SJCRH30 (cell line): ENCODE measurements around the gene CACNA1E. TPM values are rescaled to one million over a fixed set of nuclear protein-coding genes. Genes with fewer than 3 reads are reported as not detected.

Experiments
- DNase-seq, 2 experiments: peaks; one replicate each; pipeline ENCODE4 v3.0.0-alpha.2; 2015 to 2020
- H3K27ac ChIP-seq: fragments of 250-450 bp; sonication (Bioruptor Pico); 2 replicates; pipeline ENCODE4 v1.5.1; 2020; ENCODE audit warnings: mild to moderate bottlenecking, moderate library complexity
- H3K27me3 ChIP-seq: fragments of 250-450 bp; sonication (Bioruptor Pico); 2 replicates; pipeline ENCODE4 v1.5.1; 2020; ENCODE audit warnings: mild to moderate bottlenecking, moderate library complexity
- H3K36me3 ChIP-seq: fragments of 250-450 bp; sonication (Bioruptor Pico); 2 replicates; pipeline ENCODE4 v1.5.1; 2020; ENCODE audit warnings: mild to moderate bottlenecking, moderate library complexity
- H3K4me1 ChIP-seq: fragments of 250-450 bp; sonication (Bioruptor Pico); 2 replicates; pipeline ENCODE4 v1.5.1; 2020; ENCODE audit warnings: mild to moderate bottlenecking, moderate library complexity
- H3K4me3 ChIP-seq: fragments of 250-450 bp; sonication (Bioruptor Pico); 2 replicates; pipeline ENCODE4 v1.5.1; 2020; ENCODE audit warnings: mild to moderate bottlenecking, moderate library complexity
- H3K9me3 ChIP-seq: fragments of 250-450 bp; sonication (Bioruptor Pico); replicated peaks from 2 replicates; pipeline ENCODE4 v1.5.1; 2020; ENCODE audit warnings: mild to moderate bottlenecking, moderate library complexity
- total RNA-seq: library from RNA; depleted of rRNA; stranded (reverse); fragments of >200 nt; shearing (Covaris generic); gene quantifications from 2 replicates; pipeline ENCODE4 v1.2.3, GENCODE V29; 2014

Gene CACNA1E
- total RNA-seq, 1 experiment from 2014 or later, result 0.02 TPM

GRCh38 chr1:181558416-181558815, 75.1 kb downstream of the CACNA1E start:
- no peak for DNase-seq
- no peaks in the 10 kb centered on the region for H3K4me1 ChIP-seq
- H3K9me3 ChIP-seq, result no peaks in the 10 kb centered on the region
- H3K4me3 ChIP-seq, result no peak overlapping the region
- no peaks in the 10 kb centered on the region for H3K36me3 ChIP-seq
- no peaks in the 10 kb centered on the region for H3K27me3 ChIP-seq
- H3K27ac ChIP-seq, result no peak overlapping the region

- Histone ChIP-seq H3K36me3 (no peaks in the 10 kb centered on the region), H3K4me3 (no peak overlapping the region), H3K27me3 (no peaks in the 10 kb centered on the region), H3K9me3 (no peaks in the 10 kb centered on the region), H3K27ac (no peak overlapping the region), H3K4me1 (no peaks in the 10 kb centered on the region)
- no peak for DNase-seq
These were observed 75.8 kb downstream of the CACNA1E start for GRCh38 chr1:181559142-181559541.

GRCh38 chr1:181562395-181562794, 79.1 kb downstream of the CACNA1E start:
- no peaks in the 10 kb centered on the region for H3K4me1 ChIP-seq
- no peaks in the 10 kb centered on the region for H3K27me3 ChIP-seq
- H3K9me3 ChIP-seq, result no peaks in the 10 kb centered on the region
- no peak for DNase-seq
- no peak overlapping the region for H3K4me3 ChIP-seq
- H3K36me3 ChIP-seq, result no peaks in the 10 kb centered on the region
- no peak overlapping the region for H3K27ac ChIP-seq

- H3K9me3 ChIP-seq, result no peaks in the 10 kb centered on the region
- H3K27ac ChIP-seq, result no peak overlapping the region
- H3K27me3 ChIP-seq, result no peaks in the 10 kb centered on the region
- DNase-seq, result no peak
- H3K36me3 ChIP-seq, result no peaks in the 10 kb centered on the region
- no peaks in the 10 kb centered on the region for H3K4me1 ChIP-seq
- no peak overlapping the region for H3K4me3 ChIP-seq
These were observed 85.4 kb downstream of the CACNA1E start for GRCh38 chr1:181568736-181569135.

GRCh38 chr1:181577475-181577874, 94.2 kb downstream of the CACNA1E start:
- Histone ChIP-seq H3K4me1 (no peaks in the 10 kb centered on the region), H3K9me3 (no peaks in the 10 kb centered on the region), H3K36me3 (no peaks in the 10 kb centered on the region), H3K27me3 (no peaks in the 10 kb centered on the region), H3K27ac (no peak overlapping the region), H3K4me3 (no peak overlapping the region)
- DNase-seq, result no peak

- Histone ChIP-seq H3K4me1 (no peaks in the 10 kb centered on the region), H3K4me3 (no peak overlapping the region)
- no peak for DNase-seq
These were observed 100.3 kb downstream of the CACNA1E start for GRCh38 chr1:181583598-181583997.

GRCh38 chr1:181587870-181588438, 104.6 kb downstream of the CACNA1E start:
- DNase-seq, result no peak
- Histone ChIP-seq H3K36me3 (no peaks in the 10 kb centered on the region), H3K27me3 (no peaks in the 10 kb centered on the region), H3K4me3 (no peak overlapping the region), H3K4me1 (no peaks in the 10 kb centered on the region), H3K9me3 (no peaks in the 10 kb centered on the region), H3K27ac (no peak overlapping the region)

More at GRCh38 chr1:181583598-181583997, 100.3 kb downstream of the CACNA1E start:
- Histone ChIP-seq H3K27ac (no peak overlapping the region), H3K27me3 (no peaks in the 10 kb centered on the region), H3K9me3 (no peaks in the 10 kb centered on the region), H3K36me3 (no peaks in the 10 kb centered on the region)

- no peak for DNase-seq
- Histone ChIP-seq H3K27me3 (no peaks in the 10 kb centered on the region), H3K36me3 (no peaks in the 10 kb centered on the region), H3K9me3 (no peaks in the 10 kb centered on the region), H3K27ac (no peak overlapping the region), H3K4me1 (no peaks in the 10 kb centered on the region), H3K4me3 (no peak overlapping the region)
These were observed 105.3 kb downstream of the CACNA1E start for GRCh38 chr1:181588631-181589030.

- Histone ChIP-seq H3K27me3 (no peaks in the 10 kb centered on the region), H3K4me1 (no peaks in the 10 kb centered on the region), H3K9me3 (no peaks in the 10 kb centered on the region), H3K36me3 (no peaks in the 10 kb centered on the region), H3K27ac (no peak overlapping the region), H3K4me3 (no peak overlapping the region)
- DNase-seq, result no peak
These were observed 109.0 kb downstream of the CACNA1E start for GRCh38 chr1:181592255-181592859.

GRCh38 chr1:181593042-181593441, 109.7 kb downstream of the CACNA1E start:
- no peak for DNase-seq
- H3K27ac ChIP-seq, result no peak overlapping the region
- H3K4me3 ChIP-seq, result no peak overlapping the region
- no peaks in the 10 kb centered on the region for H3K36me3 ChIP-seq
- no peaks in the 10 kb centered on the region for H3K27me3 ChIP-seq
- H3K9me3 ChIP-seq, result no peaks in the 10 kb centered on the region
- H3K4me1 ChIP-seq, result no peaks in the 10 kb centered on the region

GRCh38 chr1:181594553-181594952, 111.2 kb downstream of the CACNA1E start:
- no peaks in the 10 kb centered on the region for H3K9me3 ChIP-seq
- no peaks in the 10 kb centered on the region for H3K4me1 ChIP-seq

GRCh38 chr1:181595234-181595633, 111.9 kb downstream of the CACNA1E start:
- DNase-seq, result no peak
- Histone ChIP-seq H3K4me3 (no peak overlapping the region), H3K27me3 (no peaks in the 10 kb centered on the region), H3K4me1 (no peaks in the 10 kb centered on the region), H3K9me3 (no peaks in the 10 kb centered on the region), H3K27ac (no peak overlapping the region), H3K36me3 (no peaks in the 10 kb centered on the region)

More at GRCh38 chr1:181594553-181594952, 111.2 kb downstream of the CACNA1E start:
- DNase-seq, result no peak
- Histone ChIP-seq H3K36me3 (no peaks in the 10 kb centered on the region), H3K4me3 (no peak overlapping the region), H3K27me3 (no peaks in the 10 kb centered on the region), H3K27ac (no peak overlapping the region)

- no peak for DNase-seq
- H3K27ac ChIP-seq, result no peak overlapping the region
These were observed 118.1 kb downstream of the CACNA1E start for GRCh38 chr1:181601186-181601950.

GRCh38 chr1:181603735-181604410, 120.6 kb downstream of the CACNA1E start:
- Histone ChIP-seq H3K4me3 (no peak overlapping the region), H3K9me3 (no peaks in the 10 kb centered on the region), H3K4me1 (no peaks in the 10 kb centered on the region), H3K27me3 (no peaks in the 10 kb centered on the region), H3K36me3 (no peaks in the 10 kb centered on the region), H3K27ac (no peak overlapping the region)
- DNase-seq, result no peak

More at GRCh38 chr1:181601186-181601950, 118.1 kb downstream of the CACNA1E start:
- H3K36me3 ChIP-seq, result no peaks in the 10 kb centered on the region
- H3K4me3 ChIP-seq, result no peak overlapping the region
- H3K4me1 ChIP-seq, result no peaks in the 10 kb centered on the region
- H3K9me3 ChIP-seq, result no peaks in the 10 kb centered on the region
- no peaks in the 10 kb centered on the region for H3K27me3 ChIP-seq
